Astrocyte (in vitro differentiated cells and primary cell): ENCODE measurements around the gene C14orf119.

Source experiments
- EZH2 ChIP-seq: IDR thresholded peaks from 2 replicates; pipeline ENCODE4 v1.6.1; 2012; ENCODE audit warnings: mild to moderate bottlenecking, low read length, inconsistent platforms; ENCODE audit not compliant: insufficient read depth
- TF ChIP-seq, protein P1 (sequence below): IDR thresholded peaks from 2 replicates; pipeline ENCODE4 v1.5.1; 2011; ENCODE audit warnings: low read depth, mild to moderate bottlenecking, inconsistent platforms, low read length, moderate library complexity; ENCODE audit not compliant: insufficient read depth

GRCh38 chr14:23066368-23066767, 28.9 kb upstream of the C14orf119 start:
- TF ChIP-seq, protein P1, sequence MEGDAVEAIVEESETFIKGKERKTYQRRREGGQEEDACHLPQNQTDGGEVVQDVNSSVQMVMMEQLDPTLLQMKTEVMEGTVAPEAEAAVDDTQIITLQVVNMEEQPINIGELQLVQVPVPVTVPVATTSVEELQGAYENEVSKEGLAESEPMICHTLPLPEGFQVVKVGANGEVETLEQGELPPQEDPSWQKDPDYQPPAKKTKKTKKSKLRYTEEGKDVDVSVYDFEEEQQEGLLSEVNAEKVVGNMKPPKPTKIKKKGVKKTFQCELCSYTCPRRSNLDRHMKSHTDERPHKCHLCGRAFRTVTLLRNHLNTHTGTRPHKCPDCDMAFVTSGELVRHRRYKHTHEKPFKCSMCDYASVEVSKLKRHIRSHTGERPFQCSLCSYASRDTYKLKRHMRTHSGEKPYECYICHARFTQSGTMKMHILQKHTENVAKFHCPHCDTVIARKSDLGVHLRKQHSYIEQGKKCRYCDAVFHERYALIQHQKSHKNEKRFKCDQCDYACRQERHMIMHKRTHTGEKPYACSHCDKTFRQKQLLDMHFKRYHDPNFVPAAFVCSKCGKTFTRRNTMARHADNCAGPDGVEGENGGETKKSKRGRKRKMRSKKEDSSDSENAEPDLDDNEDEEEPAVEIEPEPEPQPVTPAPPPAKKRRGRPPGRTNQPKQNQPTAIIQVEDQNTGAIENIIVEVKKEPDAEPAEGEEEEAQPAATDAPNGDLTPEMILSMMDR, result no peak
- TF ChIP-seq EZH2, result no peak
